GM18505 (cell line): ENCODE measurements around the gene PGAM5.

Experiments
- ATAC-seq: cut with Tn5 transposase; IDR thresholded peaks from one replicate; pipeline ENCODE4 v1.9.1; 2021; ENCODE audit not compliant: unreplicated experiment
- POLR2A ChIP-seq: IDR thresholded peaks from 4 replicates; pipeline ENCODE4 v1.6.1; 2011; ENCODE audit warnings: borderline replicate concordance; ENCODE audit not compliant: insufficient read depth, insufficient read length; ENCODE audit errors: extremely low read depth

Gene PGAM5

DNA sequence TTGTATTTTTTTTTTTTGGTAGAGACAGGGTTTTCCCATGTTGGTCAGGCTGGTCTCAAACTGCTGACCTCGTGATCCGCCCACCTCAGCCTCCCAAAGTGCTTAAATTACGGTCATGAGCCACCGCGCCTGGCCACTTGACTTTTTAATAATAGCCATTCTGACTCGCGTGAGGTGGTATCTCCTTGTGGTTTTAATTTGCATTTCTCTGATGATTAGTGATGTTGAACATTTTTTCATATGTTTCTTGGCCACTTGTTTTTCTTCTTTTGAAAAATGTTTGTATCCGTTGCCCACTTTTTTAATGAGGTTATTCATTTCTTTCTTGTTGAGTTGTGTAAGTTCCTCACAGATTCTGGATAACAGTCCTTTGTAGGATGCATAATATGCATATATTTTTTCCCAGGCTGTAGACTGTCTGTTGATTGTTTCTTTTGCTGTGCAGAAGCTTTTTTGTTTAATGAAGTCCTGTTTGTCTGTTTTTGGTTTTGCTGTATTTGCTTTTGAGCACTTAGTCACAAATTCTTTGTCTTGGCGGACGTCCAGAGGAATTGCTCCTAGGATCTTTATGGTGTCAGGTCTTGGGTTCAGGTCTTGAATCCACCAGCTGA, 10.3 kb upstream of the PGAM5 start:
- ATAC-seq, result no peak
- no peak for TF ChIP-seq POLR2A

GRCh38 chr12:132702640-132703039, 8.0 kb upstream of the PGAM5 start:
- TF ChIP-seq POLR2A, result no peak
- ATAC-seq, result no peak

GRCh38 chr12:132703641-132704040, 7.0 kb upstream of the PGAM5 start:
- no peak for TF ChIP-seq POLR2A
- ATAC-seq, result no peak

- no peak for TF ChIP-seq POLR2A
These were observed 3.4 kb upstream of the PGAM5 start for GRCh38 chr12:132707241-132707640.

DNA sequence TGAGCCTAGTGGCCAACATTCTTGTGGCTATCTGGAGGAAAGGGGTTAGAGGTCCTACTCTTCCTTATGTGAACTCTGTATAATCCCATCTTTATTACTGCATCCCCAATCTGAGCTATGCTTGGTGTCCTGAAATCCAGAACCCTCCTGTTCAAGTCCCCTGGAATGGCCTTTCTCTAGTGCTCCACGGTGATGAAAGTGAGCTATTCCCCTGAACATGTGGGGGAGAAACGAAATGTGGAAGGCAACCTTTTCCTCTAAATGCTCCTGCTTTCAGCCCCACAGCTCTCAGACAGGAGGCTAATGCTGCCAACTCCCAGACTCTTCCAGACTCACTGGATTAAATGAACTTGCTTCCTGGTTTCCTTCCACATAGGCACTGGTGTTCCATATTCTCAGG, 2.5 kb upstream of the PGAM5 start:
- no peak for TF ChIP-seq POLR2A
- ATAC-seq, result no peak

More at GRCh38 chr12:132707241-132707640, 3.4 kb upstream of the PGAM5 start:
- ATAC-seq, result no peak

GRCh38 chr12:132710043-132710404, 618 bp upstream of the PGAM5 start:
- TF ChIP-seq POLR2A, result no peak

GRCh38 chr12:132711080-132711843, 620 bp downstream of the PGAM5 start:
- peak; percentile 9 for ATAC-seq
- TF ChIP-seq POLR2A, result no peak

More at GRCh38 chr12:132710043-132710404, 618 bp upstream of the PGAM5 start:
- peak; percentile 20 for ATAC-seq

GRCh38 chr12:132713123-132713522, 2.5 kb downstream of the PGAM5 start:
- ATAC-seq, result no peak
- TF ChIP-seq POLR2A, result no peak

DNA sequence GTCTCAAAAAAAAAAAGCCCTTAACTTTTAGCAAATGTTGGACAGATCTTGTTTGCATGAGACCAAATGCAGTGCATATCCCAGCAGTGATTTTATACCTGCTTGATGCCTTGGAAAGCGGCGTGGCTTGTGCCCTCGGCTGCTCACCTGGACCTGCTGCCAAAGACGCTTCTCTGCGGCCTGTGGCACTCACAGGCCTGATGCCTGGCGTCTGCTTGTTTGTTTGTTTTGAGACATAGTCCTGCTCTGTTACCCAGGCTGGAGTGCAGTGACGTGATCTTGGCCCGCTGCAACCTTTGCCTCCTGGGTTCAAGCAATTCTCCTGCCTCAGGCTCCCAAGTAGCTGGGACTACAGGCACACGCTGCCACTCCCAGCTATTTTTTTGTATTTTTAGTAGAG, 5.2 kb downstream of the PGAM5 start:
- ATAC-seq, result no peak
- no peak for TF ChIP-seq POLR2A

DNA sequence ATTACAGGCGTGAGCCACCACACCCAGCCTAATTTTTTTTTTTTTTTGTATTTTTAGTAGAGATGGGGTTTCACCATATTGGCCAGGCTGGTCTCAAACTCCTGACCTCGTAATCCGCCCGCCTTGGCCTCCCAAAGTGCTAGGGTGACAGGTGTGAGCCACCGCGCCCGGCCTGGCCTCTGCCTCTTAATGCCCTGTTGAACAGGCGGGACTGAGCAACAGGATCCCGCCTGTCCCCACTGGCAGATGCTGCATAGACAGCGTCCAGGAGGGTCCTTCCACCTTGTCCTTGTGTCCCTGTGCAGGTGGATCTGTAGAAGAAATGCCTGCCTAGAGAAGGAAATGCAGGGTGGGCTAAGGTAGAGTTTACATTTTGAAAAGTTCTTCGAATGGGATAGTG, 5.7 kb downstream of the PGAM5 start:
- no peak for TF ChIP-seq POLR2A
- ATAC-seq, result no peak

- no peak for ATAC-seq
- no peak for TF ChIP-seq POLR2A
These were observed 6.4 kb downstream of the PGAM5 start for GRCh38 chr12:132717011-132717410.

DNA sequence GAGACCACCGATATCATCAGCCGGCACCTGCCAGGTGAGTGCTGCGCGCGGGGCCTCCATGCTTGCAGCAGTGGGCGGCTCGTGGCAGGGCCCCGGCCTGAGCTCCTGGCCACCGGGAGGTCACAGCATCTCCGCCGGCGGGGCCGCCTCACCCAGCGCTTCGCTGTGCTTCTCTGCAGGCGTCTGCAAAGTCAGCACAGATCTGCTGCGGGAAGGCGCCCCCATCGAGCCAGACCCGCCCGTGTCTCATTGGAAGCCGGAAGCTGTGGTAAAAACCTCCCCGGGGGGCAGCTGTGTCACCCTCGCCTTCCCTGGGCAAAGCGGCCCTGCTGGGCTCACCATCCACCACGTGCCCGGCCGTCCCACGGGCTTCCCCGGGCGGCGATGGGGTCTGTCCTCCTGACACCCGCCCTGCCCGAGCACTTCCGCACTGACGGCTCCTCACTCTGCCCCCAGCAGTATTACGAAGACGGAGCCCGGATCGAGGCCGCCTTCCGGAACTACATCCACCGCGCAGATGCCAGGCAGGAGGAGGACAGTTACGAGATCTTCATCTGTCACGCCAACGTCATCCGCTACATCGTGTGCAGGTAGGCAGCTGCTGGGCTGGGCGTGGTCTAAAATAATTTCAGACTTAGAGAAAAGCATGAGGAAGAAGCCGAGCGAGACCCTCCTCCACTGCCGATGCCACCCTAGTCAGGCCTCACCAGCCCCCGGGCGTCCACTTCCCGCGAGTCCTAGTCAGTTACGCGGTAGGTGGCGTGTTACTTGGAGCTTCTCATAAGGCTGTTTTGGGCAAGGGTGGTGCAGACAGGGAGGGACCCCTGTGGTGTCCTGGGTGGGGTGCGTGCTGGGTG, 7.1 kb downstream of the PGAM5 start:
- ATAC-seq, result no peak
- TF ChIP-seq POLR2A, result no peak

DNA sequence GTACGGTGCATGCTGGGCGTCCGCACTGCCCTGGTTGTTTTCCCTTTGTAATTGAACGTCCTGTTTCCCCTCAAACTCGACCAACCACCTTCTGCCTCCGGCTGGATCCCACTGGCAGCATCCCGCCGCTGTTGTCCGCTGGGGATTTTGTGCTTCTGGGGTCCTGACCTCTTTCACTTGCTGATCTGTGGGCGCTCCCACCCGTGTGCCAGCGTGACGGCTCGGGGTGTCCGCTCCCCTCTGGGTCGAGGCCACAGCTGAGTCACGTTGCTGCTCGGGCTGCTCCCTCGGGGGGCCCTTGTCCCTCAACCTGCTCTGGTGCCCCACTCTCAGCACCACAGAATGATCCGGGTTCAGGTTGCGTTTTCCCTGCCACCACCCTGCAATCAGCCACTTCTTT, 8.0 kb downstream of the PGAM5 start:
- no peak for ATAC-seq

DNA sequence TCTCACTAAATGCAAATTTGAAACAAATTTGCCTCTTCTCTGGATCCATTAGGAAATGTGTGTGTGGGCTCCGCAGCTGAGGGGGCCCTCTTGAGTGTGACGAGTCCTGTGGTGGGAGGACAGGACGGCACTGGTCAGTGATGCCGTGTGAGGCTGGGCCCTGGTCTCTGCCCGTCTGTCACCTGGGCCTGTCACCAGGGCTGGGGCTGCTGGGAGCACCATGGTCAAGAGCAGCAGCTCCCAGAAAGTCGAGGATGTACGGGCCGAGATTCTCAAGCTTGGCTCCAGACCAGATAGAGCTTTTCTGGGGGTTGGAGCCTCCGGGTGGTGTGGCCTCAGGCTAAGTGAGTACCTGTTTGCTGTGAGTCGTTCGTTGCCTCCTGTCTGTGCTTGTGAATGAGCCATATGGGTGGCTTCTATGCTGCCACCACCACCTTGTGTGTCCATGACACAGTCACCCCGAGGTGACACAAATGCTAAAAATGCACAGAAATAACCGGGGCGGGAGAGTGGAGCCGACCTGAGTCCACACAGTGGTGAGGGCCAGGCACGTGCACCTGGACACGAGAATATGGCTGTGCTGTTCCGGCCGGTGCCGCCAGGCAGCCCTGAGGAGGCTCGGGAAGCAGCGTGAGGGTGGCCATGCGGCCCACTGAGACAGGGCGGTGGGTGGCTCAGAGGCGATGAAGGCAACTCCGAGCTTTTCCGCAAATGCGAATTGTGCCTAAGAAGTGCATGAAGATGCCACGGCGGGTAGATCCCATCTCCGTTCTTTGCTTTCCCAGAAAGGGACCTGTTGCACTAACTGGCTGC, 8.7 kb downstream of the PGAM5 start:
- no peak for ATAC-seq
- TF ChIP-seq POLR2A, result no peak

More for the DNA sequence above, 8.0 kb downstream of the PGAM5 start:
- no peak for TF ChIP-seq POLR2A

GRCh38 chr12:132719954-132720324, 9.3 kb downstream of the PGAM5 start:
- no peak for TF ChIP-seq POLR2A
- ATAC-seq, result no peak
